Measurements from ENCODE around the gene ZDHHC14. TPM values are rescaled to one million over a fixed set of nuclear protein-coding genes. Genes with fewer than 3 reads are reported as not detected.

Gene ZDHHC14
- 11.0 TPM for total RNA-seq

DNA sequence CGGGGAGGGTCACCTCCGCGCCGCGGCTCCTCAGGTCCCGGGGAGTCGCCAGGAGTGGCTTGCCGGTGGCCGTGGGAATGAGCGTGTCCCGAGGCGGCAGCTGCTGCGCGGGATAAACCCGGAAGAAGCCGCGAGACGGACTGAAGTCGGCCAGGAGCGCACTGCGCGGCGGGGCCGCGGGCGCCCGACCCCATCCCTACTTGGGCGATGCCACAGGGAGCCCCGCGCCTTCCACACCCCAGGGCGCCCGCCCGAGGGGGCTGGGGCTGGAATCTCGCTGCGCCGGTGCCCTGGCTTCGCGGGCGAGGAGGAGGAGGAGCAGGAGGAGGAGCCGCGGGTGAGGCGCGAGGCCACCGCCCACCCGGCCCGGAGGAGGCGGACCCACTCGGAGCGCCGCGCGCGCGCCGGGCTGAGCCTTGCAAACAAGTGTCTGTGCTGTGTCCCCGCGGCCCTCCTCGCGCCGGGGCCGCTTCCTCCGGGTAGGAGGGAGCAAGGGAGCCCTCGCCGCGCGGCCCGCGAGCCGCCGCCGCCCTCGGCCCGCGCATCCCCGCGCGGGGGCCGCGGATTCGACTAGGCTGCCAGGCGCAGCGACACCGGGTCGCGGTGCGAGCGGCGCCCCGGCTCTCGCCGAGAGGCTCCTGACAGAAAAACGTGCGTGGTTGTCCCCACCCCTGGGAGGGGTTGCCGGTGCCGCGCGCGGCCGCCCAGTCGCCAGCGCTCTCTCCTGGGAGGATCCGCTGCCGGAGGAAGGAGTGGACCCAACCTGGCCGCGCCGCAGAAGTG lies at the start of gene ZDHHC14:
TSS of gene ZDHHC14 (plus strand) at position 412 of the 783 bp plus-strand sequence.

Small RNA genes within 50 kb of the gene (small RNA-seq; reads per million reads assigned to genes)
- gene MIR3692 (ENCODE audit: low replicate concordance) = not detected

Other genes with a start within 250 kb of the ZDHHC14 start
- gene TMEM242, start 57.7 kb upstream of the ZDHHC14 start, total RNA-seq = 16.9 TPM